IMR-90 (cell line): ENCODE data around the gene POU6F1. TPM values are rescaled to one million over a fixed set of nuclear protein-coding genes. Genes with fewer than 3 reads are reported as not detected.

Experiments used
- ATAC-seq: fragments of 200-7000 bp; cut with Tn5 transposase; 2 replicates; pipeline ENCODE4 v1.9.1; 2020; ENCODE audit warnings: low read depth, mild to moderate bottlenecking, moderate library complexity
- BruUV-seq: library from RNA; stranded (reverse); fragments of 400-500 nt; replicated peaks from 2 replicates; lab custom pipeline; 2021; lab: Mats Ljungman, UMichigan
- CTCF ChIA-PET: fragments of 300-600 bp; formaldehyde crosslinking; extraction: SDS; loops from one replicate; lab custom pipeline; 2021; ENCODE audit warnings: antibody characterized with exemption; lab: Yijun Ruan, JAX
- POLR2A ChIA-PET: fragments of 300-600 bp; sonication (Branson Sonifier 250); formaldehyde crosslinking; loops from one replicate; lab custom pipeline; 2022; ENCODE audit warnings: antibody characterized with exemption; ENCODE audit not compliant: unreplicated experiment; lab: Charles Lee
- DNase-seq: peaks from one replicate; pipeline ENCODE4 v3.0.0; 2013
- H2AFZ ChIP-seq: replicated peaks from 2 replicates; pipeline ENCODE3; 2013; ENCODE audit warnings: low read length, mild to moderate bottlenecking; ENCODE audit not compliant: poor library complexity
- H2AK5ac ChIP-seq: 2 replicates; pipeline ENCODE4 v1.6.1; 2013; ENCODE audit warnings: low read depth, low read length, inconsistent platforms
- H2AK9ac ChIP-seq: replicated peaks from 2 replicates; pipeline ENCODE3; 2013; ENCODE audit warnings: mild to moderate bottlenecking, low read depth, low read length, moderate library complexity; ENCODE audit not compliant: poor library complexity
- H2BK120ac ChIP-seq: 2 replicates; pipeline ENCODE4 v1.6.1; 2013; ENCODE audit warnings: low read depth, low read length, inconsistent platforms
- H2BK15ac ChIP-seq: 3 replicates; pipeline ENCODE4 v1.6.1; 2013; ENCODE audit warnings: low read depth, low read length, inconsistent platforms
- H2BK20ac ChIP-seq: 2 replicates; pipeline ENCODE4 v1.6.1; 2013; ENCODE audit warnings: low read depth, mild to moderate bottlenecking, inconsistent platforms, low read length, moderate library complexity
- H2BK5ac ChIP-seq: 2 replicates; pipeline ENCODE4 v1.6.1; 2013; ENCODE audit warnings: mild to moderate bottlenecking, low read depth, low read length, inconsistent platforms; ENCODE audit not compliant: poor library complexity, severe bottlenecking
- H3K14ac ChIP-seq: replicated peaks from 2 replicates; pipeline ENCODE4 v1.6.1; 2013; ENCODE audit warnings: low read depth, low read length, inconsistent platforms
- H3K18ac ChIP-seq: 2 replicates; pipeline ENCODE4 v1.6.1; 2013; ENCODE audit warnings: low read depth, low read length, control low read depth
- H3K23ac ChIP-seq: 2 replicates; pipeline ENCODE4 v1.6.1; 2013; ENCODE audit warnings: low read depth, low read length, inconsistent platforms
- H3K27ac ChIP-seq: 2 replicates; pipeline ENCODE4 v1.5.1; 2013; ENCODE audit warnings: mild to moderate bottlenecking, control low read depth, low read length; ENCODE audit not compliant: insufficient read depth
- H3K27me3 ChIP-seq: 2 replicates; pipeline ENCODE4 v1.6.1; 2013; ENCODE audit warnings: low read length; ENCODE audit not compliant: control insufficient read depth, insufficient read depth
- H3K36me3 ChIP-seq: 2 replicates; pipeline ENCODE4 v1.6.1; 2013; ENCODE audit warnings: low read length, mixed read lengths; ENCODE audit not compliant: control insufficient read depth, insufficient read depth
- H3K4ac ChIP-seq: 2 replicates; pipeline ENCODE4 v1.6.1; 2013; ENCODE audit warnings: low read depth, low read length, inconsistent platforms
- H3K4me1 ChIP-seq: 2 replicates; pipeline ENCODE4 v1.6.1; 2013; ENCODE audit warnings: low read length, mixed read lengths; ENCODE audit not compliant: control insufficient read depth, insufficient read depth
- H3K4me2 ChIP-seq: 2 replicates; pipeline ENCODE4 v1.6.1; 2013; ENCODE audit warnings: low read depth, mild to moderate bottlenecking, control low read depth, low read length, moderate library complexity
- H3K4me3 ChIP-seq: 2 replicates; pipeline ENCODE4 v1.5.1; 2013; ENCODE audit warnings: low read depth, mild to moderate bottlenecking, control low read depth, low read length, moderate library complexity; ENCODE audit not compliant: insufficient read depth
- H3K56ac ChIP-seq: 2 replicates; pipeline ENCODE4 v1.6.1; 2013; ENCODE audit warnings: low read length, inconsistent platforms; ENCODE audit not compliant: insufficient read depth; ENCODE audit errors: extremely low read depth
- H3K79me1 ChIP-seq, 2 experiments: 2 replicates each; pipeline ENCODE4 v1.6.1; 2013; ENCODE audit warnings: low read length in 2 of 2, inconsistent platforms in 1 of 2, low read depth in 1 of 2
- H3K9ac ChIP-seq: 2 replicates; pipeline ENCODE4 v1.6.1; 2013; ENCODE audit warnings: low read depth, low read length, control low read depth
- H3K9me1 ChIP-seq: 2 replicates; pipeline ENCODE4 v1.6.1; 2013; ENCODE audit warnings: low read length, inconsistent platforms; ENCODE audit not compliant: insufficient read depth
- H3K9me3 ChIP-seq: 2 replicates; pipeline ENCODE4 v1.6.1; 2013; ENCODE audit warnings: low read length; ENCODE audit not compliant: control insufficient read depth, insufficient read depth
- H4K20me1 ChIP-seq: 2 replicates; pipeline ENCODE4 v1.6.1; 2013; ENCODE audit warnings: low read length, inconsistent platforms; ENCODE audit not compliant: insufficient read depth
- H4K5ac ChIP-seq: 2 replicates; pipeline ENCODE4 v1.6.1; 2013; ENCODE audit warnings: mild to moderate bottlenecking, low read depth, low read length, control low read depth
- H4K8ac ChIP-seq, 2 experiments: 2 replicates each; pipeline ENCODE4 v1.6.1; 2013; ENCODE audit warnings: low read depth in 2 of 2, low read length in 2 of 2, control low read depth in 1 of 2, inconsistent platforms in 1 of 2
- H4K91ac ChIP-seq: 2 replicates; pipeline ENCODE4 v1.6.1; 2013; ENCODE audit warnings: low read depth, low read length, inconsistent platforms; ENCODE audit not compliant: insufficient read depth
- BHLHE40 ChIP-seq: fragments of 150-350 bp; IDR thresholded peaks from 2 replicates; pipeline ENCODE4 v1.6.1; 2016; ENCODE audit warnings: mild to moderate bottlenecking, low read depth, low read length
- CTCF ChIP-seq: conservative IDR thresholded peaks from 2 replicates; pipeline ENCODE4 v1.5.1; 2012; ENCODE audit warnings: mild to moderate bottlenecking, low read depth, low read length, improper control_type of control experiment
- ELK1 ChIP-seq: fragments of 150-350 bp; IDR thresholded peaks from 2 replicates; pipeline ENCODE4 v1.6.1; 2016; ENCODE audit warnings: low read depth, mild to moderate bottlenecking, low read length, moderate library complexity, borderline replicate concordance
- MAZ ChIP-seq: IDR thresholded peaks from 2 replicates; pipeline ENCODE4 v1.6.1; 2012; ENCODE audit warnings: low read depth, mild to moderate bottlenecking, low read length, improper control_type of control experiment, moderate library complexity, borderline replicate concordance
- MXI1 ChIP-seq: IDR thresholded peaks from 2 replicates; pipeline ENCODE4 v1.6.1; 2012; ENCODE audit warnings: low read depth, mild to moderate bottlenecking, low read length, moderate library complexity, borderline replicate concordance
- POLR2A ChIP-seq: IDR thresholded peaks from 2 replicates; pipeline ENCODE4 v1.6.1; 2012; ENCODE audit warnings: mild to moderate bottlenecking, low read depth, low read length
- SMC3 ChIP-seq: fragments of 150-350 bp; IDR thresholded peaks from 2 replicates; pipeline ENCODE4 v1.6.1; 2016; ENCODE audit warnings: low read depth, mild to moderate bottlenecking, antibody characterized with exemption, low read length, moderate library complexity
- WGBS, 2 experiments: methylation state at CpG; one replicate each; pipeline versions ENCODE4 v1.1.5 to v1.1.7; 2013; ENCODE audit warnings: missing lambda C conversion rate in 2 of 2; ENCODE audit not compliant: insufficient read length in 1 of 2; ENCODE audit errors: extremely low coverage in 2 of 2; 5-methylcytosine and 5-hydroxymethylcytosine counted together
- dilution Hi-C: fragments of 300-500 bp; cut with HindIII; formaldehyde crosslinking; loops from one replicate; pipeline ENCODE4 v1.14.3; 2018; ENCODE audit warnings: low sequenced_read_pairs; ENCODE audit not compliant: unreplicated experiment
- in situ Hi-C: fragments of 300-500 bp; cut with MboI; formaldehyde crosslinking; loops from 3 replicates; pipeline ENCODE4 v1.14.3; 2019; ENCODE audit warnings: low sequenced_read_pairs, inconsistent platforms, mixed read lengths
- intact Hi-C: fragments of 100-400 bp; cut with micrococcal nuclease; formaldehyde crosslinking; loops from 2 replicates; pipeline ENCODE4 v1.10.0; 2022
- polyA plus RNA-seq, 3 experiments: library from polyadenylated mRNA; depleted of rRNA; stranded (reverse); fragments of >200 nt; gene quantifications; 2 replicates each; pipeline ENCODE4 v1.2.3, GENCODE V29; 2012; ENCODE audit warnings: low replicate concordance in 1 of 3
- total RNA-seq: library from RNA; depleted of rRNA; stranded (reverse); fragments of >200 nt; gene quantifications from 2 replicates; pipeline ENCODE4 v1.2.3, GENCODE V29; 2012

POU6F1 gene
- total and polyA plus RNA-seq, 2 of the 4 experiments (the other 2 are of a cell fraction), result 0.90 to 3.6 TPM

- Histone ChIP-seq H3K27ac (no peak overlapping the region), H2BK20ac (no peak overlapping the region), H3K4me2 (no peak overlapping the region), H4K5ac (no peak overlapping the region), H4K91ac (no peak overlapping the region), H3K79me1 (peaks cover 3 to 9% of the 10 kb centered on the region in 2 experiments; a peak in 3 of 4 replicates), H3K56ac (no peak overlapping the region), H2BK15ac (no peak overlapping the region), H3K9me3 (no peaks in the 10 kb centered on the region), H3K18ac (no peak overlapping the region), H4K8ac (no peak overlapping the region), H3K27me3 (no peaks in the 10 kb centered on the region), H2AK5ac (no peak overlapping the region), H2AFZ (no peak overlapping the region), H3K9me1 (peaks cover 4% of the 10 kb centered on the region; the same call in 1 of the 2 replicates), H4K20me1 (no peaks in the 10 kb centered on the region), H3K4me3 (no peak overlapping the region), H2BK120ac (no peak overlapping the region), H3K9ac (no peak overlapping the region), H3K4ac (no peak overlapping the region), H3K4me1 (peaks cover 4% of the 10 kb centered on the region), H3K14ac (no peak overlapping the region), H2BK5ac (no peak overlapping the region), H2AK9ac (no peak overlapping the region), H3K23ac (no peak overlapping the region), H3K36me3 (no peaks in the 10 kb centered on the region)
- DNase-seq, result no peak
- no TSS peak for BruUV-seq
- dilution Hi-C loops (no loop called here), intact Hi-C loops (no loop called here), in situ Hi-C loops (no loop called here)
- no peak for ATAC-seq
- CTCF ChIA-PET, result no interaction called here
- TF ChIP-seq SMC3 (no peak), POLR2A (no peak), MAZ (no peak), BHLHE40 (no peak), ELK1 (no peak), CTCF (no peak), MXI1 (no peak)
- POLR2A ChIA-PET, result no interaction called here
- 75% methylated on average over 1 of the region's 7 CpGs; no CpG with 5 or more reads in 1 of the 2 experiments for WGBS, 2 experiments
These were observed 4.6 kb upstream of the POU6F1 start for GRCh38 chr12:51222461-51222860.
